ENCODE results near the gene HAPLN2. TPM values are rescaled to one million over a fixed set of nuclear protein-coding genes. Genes with fewer than 3 reads are reported as not detected.

The HAPLN2 gene
- total RNA-seq, 1 donor, result not detected

- no peak for DNase-seq (ENCODE audit: low read depth)
- TF ChIP-seq, protein P1, sequence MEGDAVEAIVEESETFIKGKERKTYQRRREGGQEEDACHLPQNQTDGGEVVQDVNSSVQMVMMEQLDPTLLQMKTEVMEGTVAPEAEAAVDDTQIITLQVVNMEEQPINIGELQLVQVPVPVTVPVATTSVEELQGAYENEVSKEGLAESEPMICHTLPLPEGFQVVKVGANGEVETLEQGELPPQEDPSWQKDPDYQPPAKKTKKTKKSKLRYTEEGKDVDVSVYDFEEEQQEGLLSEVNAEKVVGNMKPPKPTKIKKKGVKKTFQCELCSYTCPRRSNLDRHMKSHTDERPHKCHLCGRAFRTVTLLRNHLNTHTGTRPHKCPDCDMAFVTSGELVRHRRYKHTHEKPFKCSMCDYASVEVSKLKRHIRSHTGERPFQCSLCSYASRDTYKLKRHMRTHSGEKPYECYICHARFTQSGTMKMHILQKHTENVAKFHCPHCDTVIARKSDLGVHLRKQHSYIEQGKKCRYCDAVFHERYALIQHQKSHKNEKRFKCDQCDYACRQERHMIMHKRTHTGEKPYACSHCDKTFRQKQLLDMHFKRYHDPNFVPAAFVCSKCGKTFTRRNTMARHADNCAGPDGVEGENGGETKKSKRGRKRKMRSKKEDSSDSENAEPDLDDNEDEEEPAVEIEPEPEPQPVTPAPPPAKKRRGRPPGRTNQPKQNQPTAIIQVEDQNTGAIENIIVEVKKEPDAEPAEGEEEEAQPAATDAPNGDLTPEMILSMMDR (IDR thresholded peaks at IDR 0.05; ENCODE audit: insufficient read depth, low read length), result no peak
Observed at GRCh38 chr1:156670791-156671190, 51.6 kb downstream of the HAPLN2 start.

DNA sequence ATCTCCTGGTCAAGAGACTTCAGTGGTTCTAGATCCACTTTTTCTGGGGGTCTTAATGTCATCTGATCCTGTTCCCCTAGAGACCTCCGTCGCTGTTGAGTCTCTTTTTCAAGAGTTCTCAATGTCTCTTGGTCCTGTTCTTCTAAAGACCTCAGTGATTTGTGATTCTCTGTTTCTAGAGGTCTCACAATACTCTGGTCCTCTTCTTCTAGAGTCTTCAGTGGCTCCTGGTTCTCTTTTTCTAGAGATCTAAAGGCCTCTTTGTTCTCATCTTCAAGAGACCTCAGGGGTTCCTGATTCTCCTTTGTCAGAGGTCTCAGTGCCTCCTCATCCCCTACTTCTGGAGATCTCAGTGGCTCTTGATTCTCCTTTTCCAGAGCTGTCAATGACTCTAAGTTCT, 52.6 kb downstream of the HAPLN2 start:
- no peak overlapping the region for H3K4me3 ChIP-seq (ENCODE audit: low read depth, low read length)
- no peak for DNase-seq (ENCODE audit: low read depth)
- TF ChIP-seq, protein P1 (IDR thresholded peaks at IDR 0.05; ENCODE audit: insufficient read depth, low read length), result no peak

More at GRCh38 chr1:156670791-156671190, 51.6 kb downstream of the HAPLN2 start:
- no peak overlapping the region for H3K4me3 ChIP-seq (ENCODE audit: low read depth, low read length)

DNA sequence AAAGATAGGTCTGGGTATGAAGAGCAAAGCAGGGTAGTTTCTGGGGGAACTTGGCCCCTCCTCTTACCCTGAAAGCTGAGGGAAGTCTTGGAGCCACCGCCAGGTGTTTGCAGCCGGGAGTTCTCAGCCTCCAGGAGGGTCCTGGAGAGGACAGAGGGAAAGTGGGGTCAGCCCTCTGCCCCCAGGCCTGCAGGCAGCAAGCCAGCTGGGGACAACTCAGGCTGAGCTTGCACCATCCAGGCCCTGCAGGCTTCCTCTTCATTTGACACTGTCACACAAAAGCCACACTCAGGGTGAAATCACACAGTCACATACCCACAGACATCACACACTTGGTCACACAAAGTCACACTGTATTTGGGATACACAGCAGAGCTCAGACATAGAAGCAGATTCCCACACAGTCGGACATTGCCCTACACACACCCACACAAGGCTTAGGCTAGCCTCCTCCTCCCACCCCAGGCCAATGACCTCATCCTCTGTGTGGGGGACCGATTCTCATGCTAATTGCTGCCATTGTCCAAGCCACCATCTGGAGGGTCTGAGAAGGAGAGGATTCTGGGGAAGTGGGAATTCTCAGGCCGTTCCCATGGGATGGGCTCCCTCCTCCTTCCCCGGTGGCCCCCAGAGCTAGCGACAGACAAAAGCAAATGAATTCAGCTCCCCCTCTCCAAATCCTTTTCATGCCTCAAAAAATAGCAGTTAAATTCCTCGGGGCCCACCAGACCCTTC, 54.3 kb downstream of the HAPLN2 start:
- H3K4me3 ChIP-seq (ENCODE audit: low read depth, low read length), result no peak overlapping the region
- DNase-seq (ENCODE audit: low read depth), result no peak
- TF ChIP-seq, protein P1 (IDR thresholded peaks at IDR 0.05; ENCODE audit: insufficient read depth, low read length), result no peak

Other genes with a start within 250 kb of the HAPLN2 start
- gene MEF2D, start 118.6 kb upstream of the HAPLN2 start, total RNA-seq (ENCODE audit: low replicate concordance), result 6.0 and 11.6 TPM in 2 replicates
- gene IQGAP3, start 46.9 kb upstream of the HAPLN2 start, total RNA-seq (ENCODE audit: low replicate concordance), result 0.41 and 28.7 TPM in 2 replicates
- gene TTC24, start 39.7 kb upstream of the HAPLN2 start, total RNA-seq (ENCODE audit: low replicate concordance), result not detected in 2 replicates
- gene NAXE, start 27.6 kb upstream of the HAPLN2 start, total RNA-seq (ENCODE audit: low replicate concordance), result 22.7 and 64.2 TPM in 2 replicates
- gene GPATCH4, start 17.9 kb upstream of the HAPLN2 start, total RNA-seq (ENCODE audit: low replicate concordance), result 12.2 and 18.9 TPM in 2 replicates
- not detected in 2 replicates for gene BCAN, start 22.7 kb downstream of the HAPLN2 start, total RNA-seq (ENCODE audit: low replicate concordance)
- gene NES, start 58.0 kb downstream of the HAPLN2 start, total RNA-seq (ENCODE audit: low replicate concordance), result 44.5 and 83.0 TPM in 2 replicates
- gene CRABP2, start 86.2 kb downstream of the HAPLN2 start, total RNA-seq (ENCODE audit: low replicate concordance), result 62.7 and 68.9 TPM in 2 replicates
- 4.1 and 10.9 TPM in 2 replicates for gene METTL25B, start 109.1 kb downstream of the HAPLN2 start, total RNA-seq (ENCODE audit: low replicate concordance)
- gene ISG20L2, start 109.4 kb downstream of the HAPLN2 start, total RNA-seq (ENCODE audit: low replicate concordance), result 9.9 and 27.4 TPM in 2 replicates
- gene MRPL24, start 121.7 kb downstream of the HAPLN2 start, total RNA-seq (ENCODE audit: low replicate concordance), result 19.0 and 42.8 TPM in 2 replicates
- gene HDGF, start 132.3 kb downstream of the HAPLN2 start, total RNA-seq (ENCODE audit: low replicate concordance), result 146 and 299 TPM in 2 replicates
- 28.3 and 33.8 TPM in 2 replicates for gene PRCC, start 148.1 kb downstream of the HAPLN2 start, total RNA-seq (ENCODE audit: low replicate concordance)
- gene SH2D2A, start 197.4 kb downstream of the HAPLN2 start, total RNA-seq (ENCODE audit: low replicate concordance), result not detected in 2 replicates
- gene INSRR, start 239.7 kb downstream of the HAPLN2 start, total RNA-seq (ENCODE audit: low replicate concordance), result 0.08 TPM in 1 of 2 replicates, not detected in the other
- gene NTRK1, start 241.4 kb downstream of the HAPLN2 start, total RNA-seq (ENCODE audit: low replicate concordance), result 0.09 TPM in 1 of 2 replicates, not detected in the other

Data from fibroblast of the aortic adventitia (primary cell).